Breast epithelium (tissue), 4 donors: Measurements from ENCODE around the gene MEF2C. TPM values are rescaled to one million over a fixed set of nuclear protein-coding genes. Genes with fewer than 3 reads are reported as not detected.

ENCODE experiments used
- DNase-seq, 2 donors: peaks; one replicate each; pipeline ENCODE4 v3.0.0-alpha.2; 2019; ENCODE audit warnings: low spot score in 2 of 2
- H3K27ac ChIP-seq, 2 donors: fragments of 200-600 bp; sonication (generic) in 1 of 2; one replicate each; pipeline ENCODE4 v1.5.1; 2016 to 2019; ENCODE audit warnings: mild to moderate bottlenecking in 1 of 2
- H3K27me3 ChIP-seq, 2 donors: fragments of 200-600 bp; sonication (generic) in 1 of 2; one replicate each; pipeline versions ENCODE4 v1.5.1 to v1.6.0; 2017 to 2019; ENCODE audit warnings: control low read depth in 1 of 2, mild to moderate bottlenecking in 1 of 2
- H3K36me3 ChIP-seq: fragments of 200-600 bp; one replicate; pipeline ENCODE4 v1.5.1; 2019
- H3K4me1 ChIP-seq, 2 donors: fragments of 200-600 bp; sonication (generic); one replicate each; pipeline ENCODE4 v1.5.1; 2016 to 2019; ENCODE audit warnings: control low read depth in 1 of 2
- H3K4me3 ChIP-seq, 3 donors: fragments of 200-600 bp; sonication (generic); 1 replicate in 2 of 3; 2 replicates in 1 of 3; pipeline ENCODE4 v1.5.1; 2016 to 2019; ENCODE audit warnings: mild to moderate bottlenecking in 3 of 3, moderate library complexity in 2 of 3
- H3K9me3 ChIP-seq, 2 donors: fragments of 200-600 bp; sonication (generic) in 1 of 2; one replicate each; pipeline ENCODE4 v1.5.1; 2016 to 2019; ENCODE audit warnings: control low read depth in 1 of 2
- POLR2A ChIP-seq: fragments of 450-650 bp; IDR thresholded peaks from one replicate; pipeline ENCODE4 v1.6.1; 2016; ENCODE audit warnings: antibody characterized with exemption, mild to moderate bottlenecking, moderate library complexity
- POLR2AphosphoS5 ChIP-seq, 3 donors: sonication (generic); formaldehyde crosslinking; IDR thresholded peaks; one replicate each; pipeline ENCODE4 v1.6.1; 2017; ENCODE audit warnings: antibody characterized with exemption in 3 of 3
- intact Hi-C: fragments of 100-400 bp; cut with DNase I; formaldehyde crosslinking; loops from one replicate; pipeline ENCODE4 v1.15.1; 2023; ENCODE audit warnings: low total_unique reads
- total RNA-seq, 3 donors: library from RNA; depleted of rRNA; stranded (reverse); fragments of >200 nt; gene quantifications; one replicate each; pipeline ENCODE4 v1.1.0, GENCODE V29; 2016
- TF ChIP-seq, protein P1 (sequence below), 3 donors: fragments of 450-650 bp; IDR thresholded peaks; one replicate each; pipeline ENCODE4 v1.5.1; 2016 to 2017; ENCODE audit warnings: antibody characterized with exemption in 3 of 3, mild to moderate bottlenecking in 3 of 3, moderate library complexity in 3 of 3

Gene MEF2C
- total RNA-seq, 3 donors from 2014 or later, result 27.4 to 41.8 (median 32.1) TPM

- no peaks in the 10 kb centered on the region for H3K36me3 ChIP-seq
- H3K9me3 ChIP-seq, result no peaks in the 10 kb centered on the region
- peaks cover 5 to 8% of the 10 kb centered on the region in 2 donors for H3K4me1 ChIP-seq
- no peak for TF ChIP-seq POLR2A
- no peak for TF ChIP-seq POLR2AphosphoS5 (IDR thresholded peaks at IDR 0.05)
- TF ChIP-seq, protein P1, sequence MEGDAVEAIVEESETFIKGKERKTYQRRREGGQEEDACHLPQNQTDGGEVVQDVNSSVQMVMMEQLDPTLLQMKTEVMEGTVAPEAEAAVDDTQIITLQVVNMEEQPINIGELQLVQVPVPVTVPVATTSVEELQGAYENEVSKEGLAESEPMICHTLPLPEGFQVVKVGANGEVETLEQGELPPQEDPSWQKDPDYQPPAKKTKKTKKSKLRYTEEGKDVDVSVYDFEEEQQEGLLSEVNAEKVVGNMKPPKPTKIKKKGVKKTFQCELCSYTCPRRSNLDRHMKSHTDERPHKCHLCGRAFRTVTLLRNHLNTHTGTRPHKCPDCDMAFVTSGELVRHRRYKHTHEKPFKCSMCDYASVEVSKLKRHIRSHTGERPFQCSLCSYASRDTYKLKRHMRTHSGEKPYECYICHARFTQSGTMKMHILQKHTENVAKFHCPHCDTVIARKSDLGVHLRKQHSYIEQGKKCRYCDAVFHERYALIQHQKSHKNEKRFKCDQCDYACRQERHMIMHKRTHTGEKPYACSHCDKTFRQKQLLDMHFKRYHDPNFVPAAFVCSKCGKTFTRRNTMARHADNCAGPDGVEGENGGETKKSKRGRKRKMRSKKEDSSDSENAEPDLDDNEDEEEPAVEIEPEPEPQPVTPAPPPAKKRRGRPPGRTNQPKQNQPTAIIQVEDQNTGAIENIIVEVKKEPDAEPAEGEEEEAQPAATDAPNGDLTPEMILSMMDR (IDR thresholded peaks at IDR 0.05), result no peak
- no peak overlapping the region for H3K27ac ChIP-seq
- H3K27me3 ChIP-seq, result peaks cover 19 to 98% of the 10 kb centered on the region in 2 donors
- intact Hi-C loops, result no loop called here
- H3K4me3 ChIP-seq, result peak overlapping the region; percentile 32 to 66 (median 45)
- no peak for DNase-seq
Measured at GRCh38 chr5:88674356-88675167, 208.4 kb downstream of the MEF2C start.

DNA sequence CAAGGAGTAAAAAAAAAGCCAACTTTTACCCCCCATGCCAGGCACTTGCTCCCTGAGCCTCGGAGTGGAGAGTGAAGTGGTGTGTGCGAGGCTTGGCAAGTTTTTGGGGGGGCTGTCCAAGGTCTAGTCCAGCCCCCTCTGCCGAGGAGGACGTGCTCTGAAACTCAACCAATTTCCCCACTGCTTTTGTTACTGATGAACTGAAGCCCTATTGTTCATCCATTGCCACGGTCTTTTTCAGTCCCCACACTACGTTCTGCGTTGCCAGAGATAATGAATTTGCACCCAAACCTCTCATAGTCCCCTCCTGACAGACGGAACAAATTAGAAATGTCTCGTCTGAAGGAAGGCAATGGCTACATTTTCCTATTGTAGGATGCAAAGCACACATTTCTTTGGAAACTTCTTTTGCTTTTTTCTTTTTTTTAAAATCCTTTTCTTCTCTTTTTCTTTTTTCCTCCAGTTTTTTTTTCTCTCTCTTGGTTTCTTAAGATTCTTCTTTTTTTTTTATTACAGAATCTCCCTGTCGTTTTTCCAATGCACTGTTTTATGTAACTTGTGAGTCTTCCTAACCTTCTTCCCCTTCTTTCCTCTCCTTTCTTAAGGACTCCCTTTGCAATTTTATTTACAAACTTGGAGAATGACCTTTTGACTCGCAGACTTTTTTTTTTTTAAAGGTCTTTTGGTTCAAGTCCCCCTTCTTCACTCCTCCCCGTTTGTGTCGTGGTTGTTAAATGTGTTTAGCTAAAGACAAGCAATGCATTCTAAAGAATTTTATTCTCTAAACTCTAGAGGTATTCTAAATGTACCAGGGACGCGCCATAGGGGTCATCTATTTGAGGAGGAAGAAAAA lies 209.5 kb downstream of the MEF2C start:
- peak overlapping the region in 1 of 3 donors; percentile 66 for H3K4me3 ChIP-seq
- H3K9me3 ChIP-seq, result no peaks in the 10 kb centered on the region
- peaks cover 18 to 98% of the 10 kb centered on the region in 2 donors for H3K27me3 ChIP-seq
- H3K4me1 ChIP-seq, result peaks cover 5 to 8% of the 10 kb centered on the region in 2 donors
- intact Hi-C loops, result no loop called here
- TF ChIP-seq POLR2AphosphoS5 (IDR thresholded peaks at IDR 0.05), result no peak
- TF ChIP-seq, protein P1 (IDR thresholded peaks at IDR 0.05), result no peak
- no peak for TF ChIP-seq POLR2A
- no peak overlapping the region for H3K27ac ChIP-seq
- H3K36me3 ChIP-seq, result no peaks in the 10 kb centered on the region
- DNase-seq, result no peak

- no peaks in the 10 kb centered on the region for H3K36me3 ChIP-seq
- no peaks in the 10 kb centered on the region for H3K9me3 ChIP-seq
- TF ChIP-seq POLR2A, result no peak
- no peak for TF ChIP-seq POLR2AphosphoS5 (IDR thresholded peaks at IDR 0.05)
- TF ChIP-seq, protein P1 (IDR thresholded peaks at IDR 0.05), result no peak
- no peak overlapping the region for H3K4me3 ChIP-seq
- intact Hi-C loops, result no loop called here
- DNase-seq, result no peak
- H3K27ac ChIP-seq, result no peak overlapping the region
- peaks cover 12 to 98% of the 10 kb centered on the region in 2 donors for H3K27me3 ChIP-seq
- H3K4me1 ChIP-seq, result peaks cover 5 to 8% of the 10 kb centered on the region in 2 donors
Measured at GRCh38 chr5:88672644-88673252, 210.2 kb downstream of the MEF2C start.

GRCh38 chr5:88671505-88672499 lies 211.2 kb downstream of the MEF2C start:
- Histone ChIP-seq H3K4me1 (peaks cover 5 to 8% of the 10 kb centered on the region in 2 donors), H3K27ac (no peak overlapping the region), H3K4me3 (no peak overlapping the region), H3K36me3 (no peaks in the 10 kb centered on the region), H3K27me3 (peaks cover 12 to 98% of the 10 kb centered on the region in 2 donors), H3K9me3 (no peaks in the 10 kb centered on the region)
- no peak for DNase-seq
- TF ChIP-seq POLR2A (no peak), POLR2AphosphoS5 (IDR thresholded peaks at IDR 0.05) (no peak)
- TF ChIP-seq, protein P1 (IDR thresholded peaks at IDR 0.05), result no peak
- intact Hi-C loops, result no loop called here
